Lower leg skin (tissue), 4 donors: Measurements from ENCODE around the gene MEIKIN. TPM values are rescaled to one million over a fixed set of nuclear protein-coding genes. Genes with fewer than 3 reads are reported as not detected.

Experiments used
- DNase-seq, 2 donors: peaks; one replicate each; pipeline ENCODE4 v3.0.0-alpha.2; 2019; ENCODE audit warnings: low spot score in 2 of 2
- H3K4me3 ChIP-seq: fragments of 200-600 bp; sonication (generic); 2 replicates; pipeline ENCODE4 v1.5.1; 2017; ENCODE audit warnings: mild to moderate bottlenecking, low read depth; ENCODE audit not compliant: poor library complexity, severe bottlenecking
- CTCF ChIP-seq, 3 donors: fragments of 450-650 bp; IDR thresholded peaks; one replicate each; pipeline ENCODE4 v1.5.1; 2016; ENCODE audit warnings: antibody characterized with exemption in 3 of 3, mild to moderate bottlenecking in 3 of 3, moderate library complexity in 2 of 3
- POLR2A ChIP-seq, 2 donors: fragments of 450-650 bp; IDR thresholded peaks; one replicate each; pipeline ENCODE4 v1.6.1; 2016 to 2017; ENCODE audit warnings: antibody characterized with exemption in 2 of 2, mild to moderate bottlenecking in 1 of 2, moderate library complexity in 1 of 2
- WGBS, 2 donors: methylation state at CpG; one replicate each; pipeline ENCODE4 v1.1.5; 2018; 5-methylcytosine and 5-hydroxymethylcytosine counted together
- intact Hi-C: fragments of 100-400 bp; cut with DNase I; formaldehyde crosslinking; loops from one replicate; pipeline ENCODE4 v1.15.0; 2023; ENCODE audit warnings: low total_unique reads
- total RNA-seq, 4 donors: library from RNA; depleted of rRNA; stranded (reverse); fragments of >200 nt; gene quantifications; one replicate each; pipeline ENCODE4 v1.1.0, GENCODE V29; 2016

Gene MEIKIN
- total RNA-seq, 4 donors from 2014 or later, result not detected

GRCh38 chr5:131991593-131992324, 46.3 kb upstream of the MEIKIN start:
- intact Hi-C loops, result no loop called here
- WGBS, 2 donors, result 64 to 71% methylated on average over 10 of the region's 10 CpGs
- TF ChIP-seq CTCF (IDR thresholded peaks at IDR 0.05) (no peak), POLR2A (IDR thresholded peaks at IDR 0.05) (no peak)
- no peak for DNase-seq
- H3K4me3 ChIP-seq, result no peak overlapping the region

GRCh38 chr5:131990716-131991115, 45.3 kb upstream of the MEIKIN start:
- no peak for DNase-seq
- intact Hi-C loops, result no loop called here
- H3K4me3 ChIP-seq, result no peak overlapping the region
- TF ChIP-seq CTCF (IDR thresholded peaks at IDR 0.05) (no peak), POLR2A (IDR thresholded peaks at IDR 0.05) (no peak)
- WGBS, 2 donors, result 97% methylated on average over 11 to 13 of the region's 13 CpGs

GRCh38 chr5:131988601-131989000, 43.1 kb upstream of the MEIKIN start:
- TF ChIP-seq CTCF (IDR thresholded peaks at IDR 0.05) (no peak), POLR2A (IDR thresholded peaks at IDR 0.05) (no peak)
- no peak overlapping the region for H3K4me3 ChIP-seq
- 87 to 97% methylated on average over 6 of the region's 6 CpGs for WGBS, 2 donors
- intact Hi-C loops, result no loop called here
- no peak for DNase-seq

- TF ChIP-seq POLR2A (IDR thresholded peaks at IDR 0.05) (no peak), CTCF (IDR thresholded peaks at IDR 0.05) (no peak)
Observed at GRCh38 chr5:131987251-131987650, 41.8 kb upstream of the MEIKIN start.

GRCh38 chr5:131986161-131986912, 40.9 kb upstream of the MEIKIN start:
- TF ChIP-seq CTCF (IDR thresholded peaks at IDR 0.05), result no peak
- no peak for TF ChIP-seq POLR2A (IDR thresholded peaks at IDR 0.05)
- no peak overlapping the region for H3K4me3 ChIP-seq
- WGBS, 2 donors, result 86 to 89% methylated on average over 8 of the region's 8 CpGs
- no peak for DNase-seq
- intact Hi-C loops, result no loop called here

More at GRCh38 chr5:131987251-131987650, 41.8 kb upstream of the MEIKIN start:
- intact Hi-C loops, result no loop called here
- no peak overlapping the region for H3K4me3 ChIP-seq
- 88% methylated on average over 3 of the region's 3 CpGs for WGBS, 2 donors
- DNase-seq, result no peak
